Liver (tissue), 3 donors: ENCODE data around the gene RAD51B.

ENCODE experiments used
- EGR1 ChIP-seq, 2 donors: IDR thresholded peaks; 2 replicates each; pipeline ENCODE4 v1.6.1; 2016 to 2018; ENCODE audit warnings: antibody characterized with exemption in 2 of 2, low read depth in 2 of 2
- FOXA1 ChIP-seq: IDR thresholded peaks from 2 replicates; pipeline ENCODE4 v1.6.1; 2016; ENCODE audit warnings: antibody characterized with exemption
- FOXA2 ChIP-seq: IDR thresholded peaks from 2 replicates; pipeline ENCODE4 v1.6.1; 2016; ENCODE audit warnings: antibody characterized with exemption
- GABPA ChIP-seq, 2 donors: IDR thresholded peaks in 1 of 2; conservative IDR thresholded peaks in 1 of 2; 2 replicates each; pipeline ENCODE4 v1.6.1; 2016; ENCODE audit warnings: antibody characterized with exemption in 2 of 2, mild to moderate bottlenecking in 1 of 2, moderate library complexity in 1 of 2
- HNF4A ChIP-seq, 2 donors: conservative IDR thresholded peaks; 2 replicates each; pipeline ENCODE4 v1.6.1; 2016; ENCODE audit warnings: antibody characterized with exemption in 2 of 2, mild to moderate bottlenecking in 2 of 2
- NR2F2 ChIP-seq: IDR thresholded peaks from 2 replicates; pipeline ENCODE4 v1.6.1; 2016; ENCODE audit warnings: antibody characterized with exemption
- RAD21 ChIP-seq, 2 donors: IDR thresholded peaks; 2 replicates each; pipeline ENCODE4 v1.6.1; 2016; ENCODE audit warnings: antibody characterized with exemption in 2 of 2, mild to moderate bottlenecking in 2 of 2
- SP1 ChIP-seq: IDR thresholded peaks from 2 replicates; pipeline ENCODE4 v1.6.1; 2018; ENCODE audit warnings: antibody characterized with exemption, mild to moderate bottlenecking
- TAF1 ChIP-seq: conservative IDR thresholded peaks from 2 replicates; pipeline ENCODE4 v1.6.1; 2016; ENCODE audit warnings: antibody characterized with exemption, mild to moderate bottlenecking
- YY1 ChIP-seq: IDR thresholded peaks from 2 replicates; pipeline ENCODE4 v1.6.1; 2016; ENCODE audit warnings: antibody characterized with exemption, mild to moderate bottlenecking
- TF ChIP-seq, protein P1 (sequence below): fragments of 150-350 bp; IDR thresholded peaks from 2 replicates; pipeline ENCODE4 v1.5.1; 2017; ENCODE audit warnings: improper control_type of control experiment, low read depth, low read length; ENCODE audit not compliant: missing input control
- TF ChIP-seq, protein P2 (sequence below): IDR thresholded peaks from 2 replicates; pipeline ENCODE4 v1.6.1; 2016; ENCODE audit warnings: antibody characterized with exemption, mild to moderate bottlenecking
- TF ChIP-seq, protein P3 (sequence below): IDR thresholded peaks from 2 replicates; pipeline ENCODE4 v1.6.1; 2016; ENCODE audit warnings: antibody characterized with exemption
- donor health status: healthy.
- donor health status: healthy.

DNA sequence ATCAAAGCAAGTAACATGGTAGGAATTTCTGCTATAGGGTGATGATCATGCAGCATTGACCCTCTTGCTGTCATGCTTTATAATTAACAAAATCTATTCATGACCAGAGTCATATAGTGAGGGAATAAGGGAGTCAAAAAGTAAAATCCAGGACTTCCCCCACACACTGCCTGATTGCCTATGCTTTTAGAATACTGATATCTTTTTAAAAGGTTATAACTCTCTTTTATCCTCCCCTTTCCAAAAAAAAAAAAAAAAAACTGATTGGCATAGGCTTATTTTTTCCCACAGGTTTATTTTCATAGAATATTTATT lies 921.9 kb downstream of the RAD51B start:
- TF ChIP-seq, protein P1, sequence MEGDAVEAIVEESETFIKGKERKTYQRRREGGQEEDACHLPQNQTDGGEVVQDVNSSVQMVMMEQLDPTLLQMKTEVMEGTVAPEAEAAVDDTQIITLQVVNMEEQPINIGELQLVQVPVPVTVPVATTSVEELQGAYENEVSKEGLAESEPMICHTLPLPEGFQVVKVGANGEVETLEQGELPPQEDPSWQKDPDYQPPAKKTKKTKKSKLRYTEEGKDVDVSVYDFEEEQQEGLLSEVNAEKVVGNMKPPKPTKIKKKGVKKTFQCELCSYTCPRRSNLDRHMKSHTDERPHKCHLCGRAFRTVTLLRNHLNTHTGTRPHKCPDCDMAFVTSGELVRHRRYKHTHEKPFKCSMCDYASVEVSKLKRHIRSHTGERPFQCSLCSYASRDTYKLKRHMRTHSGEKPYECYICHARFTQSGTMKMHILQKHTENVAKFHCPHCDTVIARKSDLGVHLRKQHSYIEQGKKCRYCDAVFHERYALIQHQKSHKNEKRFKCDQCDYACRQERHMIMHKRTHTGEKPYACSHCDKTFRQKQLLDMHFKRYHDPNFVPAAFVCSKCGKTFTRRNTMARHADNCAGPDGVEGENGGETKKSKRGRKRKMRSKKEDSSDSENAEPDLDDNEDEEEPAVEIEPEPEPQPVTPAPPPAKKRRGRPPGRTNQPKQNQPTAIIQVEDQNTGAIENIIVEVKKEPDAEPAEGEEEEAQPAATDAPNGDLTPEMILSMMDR: no peak
- TF ChIP-seq TAF1 (no peak), FOXA1 (no peak), HNF4A (conservative IDR thresholded peaks at IDR 0.05) (no peak), NR2F2 (no peak), YY1 (no peak), EGR1 (IDR thresholded peaks at IDR 0.05; ENCODE audit: low read depth in 2 of 2) (no peak), SP1 (no peak), GABPA (IDR thresholded peaks at IDR 0.05 in 1 of 2, conservative IDR thresholded peaks at IDR 0.05 in 1 of 2) (no peak), RAD21 (IDR thresholded peaks at IDR 0.05) (no peak), FOXA2 (no peak)
- TF ChIP-seq, protein P2, sequence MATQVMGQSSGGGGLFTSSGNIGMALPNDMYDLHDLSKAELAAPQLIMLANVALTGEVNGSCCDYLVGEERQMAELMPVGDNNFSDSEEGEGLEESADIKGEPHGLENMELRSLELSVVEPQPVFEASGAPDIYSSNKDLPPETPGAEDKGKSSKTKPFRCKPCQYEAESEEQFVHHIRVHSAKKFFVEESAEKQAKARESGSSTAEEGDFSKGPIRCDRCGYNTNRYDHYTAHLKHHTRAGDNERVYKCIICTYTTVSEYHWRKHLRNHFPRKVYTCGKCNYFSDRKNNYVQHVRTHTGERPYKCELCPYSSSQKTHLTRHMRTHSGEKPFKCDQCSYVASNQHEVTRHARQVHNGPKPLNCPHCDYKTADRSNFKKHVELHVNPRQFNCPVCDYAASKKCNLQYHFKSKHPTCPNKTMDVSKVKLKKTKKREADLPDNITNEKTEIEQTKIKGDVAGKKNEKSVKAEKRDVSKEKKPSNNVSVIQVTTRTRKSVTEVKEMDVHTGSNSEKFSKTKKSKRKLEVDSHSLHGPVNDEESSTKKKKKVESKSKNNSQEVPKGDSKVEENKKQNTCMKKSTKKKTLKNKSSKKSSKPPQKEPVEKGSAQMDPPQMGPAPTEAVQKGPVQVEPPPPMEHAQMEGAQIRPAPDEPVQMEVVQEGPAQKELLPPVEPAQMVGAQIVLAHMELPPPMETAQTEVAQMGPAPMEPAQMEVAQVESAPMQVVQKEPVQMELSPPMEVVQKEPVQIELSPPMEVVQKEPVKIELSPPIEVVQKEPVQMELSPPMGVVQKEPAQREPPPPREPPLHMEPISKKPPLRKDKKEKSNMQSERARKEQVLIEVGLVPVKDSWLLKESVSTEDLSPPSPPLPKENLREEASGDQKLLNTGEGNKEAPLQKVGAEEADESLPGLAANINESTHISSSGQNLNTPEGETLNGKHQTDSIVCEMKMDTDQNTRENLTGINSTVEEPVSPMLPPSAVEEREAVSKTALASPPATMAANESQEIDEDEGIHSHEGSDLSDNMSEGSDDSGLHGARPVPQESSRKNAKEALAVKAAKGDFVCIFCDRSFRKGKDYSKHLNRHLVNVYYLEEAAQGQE: no peak
- TF ChIP-seq, protein P3, sequence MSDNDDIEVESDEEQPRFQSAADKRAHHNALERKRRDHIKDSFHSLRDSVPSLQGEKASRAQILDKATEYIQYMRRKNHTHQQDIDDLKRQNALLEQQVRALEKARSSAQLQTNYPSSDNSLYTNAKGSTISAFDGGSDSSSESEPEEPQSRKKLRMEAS: no peak
